Panc1 (cell line): ENCODE data around the gene PIGH.

Experiments
- CTCF ChIP-seq: fragments of 450-650 bp; IDR thresholded peaks from 2 replicates; pipeline ENCODE4 v1.5.1; 2017; ENCODE audit warnings: mild to moderate bottlenecking
- POLR2AphosphoS5 ChIP-seq: IDR thresholded peaks from 2 replicates; pipeline ENCODE4 v1.6.1; 2012; ENCODE audit warnings: mild to moderate bottlenecking, low read depth, low read length, moderate library complexity
- REST ChIP-seq, 2 experiments: IDR thresholded peaks; 2 replicates each; pipeline ENCODE4 v1.6.1; 2011 to 2012; ENCODE audit warnings: low read depth in 2 of 2, control low read depth in 1 of 2, low read length in 1 of 2, mild to moderate bottlenecking in 1 of 2, moderate library complexity in 1 of 2; ENCODE audit not compliant: insufficient read depth in 1 of 2
- SIN3A ChIP-seq: IDR thresholded peaks from 2 replicates; pipeline ENCODE4 v1.6.1; 2012; ENCODE audit warnings: low read depth, mild to moderate bottlenecking, low read length, moderate library complexity, borderline replicate concordance; ENCODE audit not compliant: insufficient read depth
- TCF7L2 ChIP-seq: IDR thresholded peaks from 2 replicates; pipeline ENCODE4 v1.6.1; 2011; ENCODE audit warnings: mild to moderate bottlenecking, low read depth, low read length, inconsistent platforms

- TF ChIP-seq CTCF (no peak), POLR2AphosphoS5 (no peak), REST (IDR thresholded peaks at IDR 0.05; ENCODE audit: insufficient read depth in 1 of 2, low read depth in 2 of 2, low read length in 1 of 2) (no peak), SIN3A (no peak), TCF7L2 (no peak)
Measured at GRCh38 chr14:67571991-67572323, 28.1 kb downstream of the PIGH start.
